ENCODE data around the gene KCNT1.

KCNT1 gene

DNA sequence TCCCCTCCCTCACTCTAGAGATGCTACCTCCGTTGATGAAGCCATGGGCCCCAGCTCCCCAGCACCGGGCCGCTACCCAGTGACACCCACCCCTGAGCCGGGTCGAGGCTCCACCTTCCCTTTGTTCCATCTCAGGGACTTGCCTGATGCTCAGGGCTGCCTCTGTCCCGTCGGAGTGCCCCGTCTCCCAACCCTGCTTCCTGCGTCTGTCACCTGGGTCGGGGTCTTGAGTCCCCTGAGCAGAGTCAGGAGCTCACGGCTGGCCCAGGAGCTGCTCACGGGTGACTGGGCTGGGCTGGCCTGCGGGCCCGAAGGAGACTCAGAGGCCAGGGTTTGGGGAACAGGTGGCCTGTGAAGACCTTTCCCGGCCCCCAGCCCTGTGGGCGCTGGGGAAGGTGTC is 85.3 kb downstream of the KCNT1 start:
- no peak for DNase-seq

DNA sequence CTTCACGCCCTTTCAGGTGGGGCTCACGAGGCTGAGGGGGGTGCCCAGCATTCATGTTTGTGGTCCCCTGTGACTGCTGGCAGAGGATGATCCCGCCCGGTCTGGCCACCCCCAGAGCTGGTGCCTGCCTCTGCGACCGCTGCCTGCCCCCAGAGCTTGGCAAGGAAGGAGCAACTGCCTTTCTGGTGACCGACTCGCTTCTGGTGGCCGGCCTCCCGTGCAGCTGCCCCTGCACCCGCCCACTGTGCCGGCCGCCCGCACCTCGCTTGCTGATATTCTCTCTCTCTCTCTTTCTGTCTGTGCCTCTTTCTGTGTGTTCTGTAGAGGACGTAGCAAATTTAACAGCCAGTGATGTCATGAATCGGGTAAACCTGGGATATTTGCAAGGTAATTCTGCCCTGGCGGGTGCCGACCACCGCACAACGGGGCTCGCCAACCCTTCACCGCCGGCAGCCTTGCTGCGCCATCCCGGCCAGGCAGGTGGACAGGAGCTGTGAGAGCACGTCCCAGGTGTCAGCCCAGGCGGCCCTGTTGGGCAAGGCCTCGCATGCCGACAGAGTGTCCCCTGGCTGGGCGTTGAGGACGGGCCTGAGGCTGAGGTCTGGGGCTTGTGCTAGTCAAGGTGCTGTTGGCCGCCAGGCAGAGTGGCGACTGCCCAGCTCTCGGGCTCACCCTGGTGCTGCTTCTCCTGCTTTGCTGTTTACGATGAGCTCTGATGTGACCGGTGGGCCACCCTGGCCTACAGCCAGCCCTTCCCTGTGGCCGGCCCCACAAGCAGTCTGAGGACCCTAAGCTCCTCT is 86.0 kb downstream of the KCNT1 start:
- DNase-seq = no peak

DNA sequence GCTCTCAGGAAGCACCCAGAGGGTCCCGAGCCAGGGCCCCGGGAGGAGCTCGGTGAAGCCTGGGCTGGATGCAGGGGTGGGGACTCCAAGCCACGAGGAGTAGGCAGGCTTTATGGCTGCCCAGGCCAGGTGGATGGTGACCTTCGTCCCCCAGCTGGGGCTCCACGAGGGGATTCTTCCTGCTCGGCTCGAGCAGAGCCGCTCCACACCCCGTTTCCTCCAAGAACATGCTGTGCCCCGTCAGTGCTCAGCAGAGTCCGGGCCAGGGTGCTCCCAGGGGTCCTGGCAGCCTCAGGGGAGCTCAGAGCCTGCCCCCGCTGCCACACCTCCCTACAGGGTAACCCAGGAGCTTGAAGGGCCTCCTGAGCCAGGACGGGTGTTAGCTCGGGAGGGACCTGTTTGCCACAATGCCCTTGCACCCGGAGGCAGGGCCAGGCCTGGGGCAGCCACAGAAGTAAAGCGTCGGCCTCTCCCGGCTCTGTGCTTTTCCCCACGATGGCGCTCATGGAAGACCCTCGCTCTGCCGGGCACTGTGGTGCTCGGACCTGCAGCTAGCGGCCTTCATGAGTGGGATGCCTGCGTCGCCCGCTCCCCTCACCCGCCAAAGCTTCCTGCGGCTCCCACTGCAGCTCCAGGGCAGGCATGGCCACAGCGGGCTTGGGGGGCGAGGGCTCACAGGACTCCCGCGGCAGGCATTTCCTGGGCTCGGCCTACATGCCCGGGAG is 86.8 kb downstream of the KCNT1 start:
- no peak for DNase-seq

DNA sequence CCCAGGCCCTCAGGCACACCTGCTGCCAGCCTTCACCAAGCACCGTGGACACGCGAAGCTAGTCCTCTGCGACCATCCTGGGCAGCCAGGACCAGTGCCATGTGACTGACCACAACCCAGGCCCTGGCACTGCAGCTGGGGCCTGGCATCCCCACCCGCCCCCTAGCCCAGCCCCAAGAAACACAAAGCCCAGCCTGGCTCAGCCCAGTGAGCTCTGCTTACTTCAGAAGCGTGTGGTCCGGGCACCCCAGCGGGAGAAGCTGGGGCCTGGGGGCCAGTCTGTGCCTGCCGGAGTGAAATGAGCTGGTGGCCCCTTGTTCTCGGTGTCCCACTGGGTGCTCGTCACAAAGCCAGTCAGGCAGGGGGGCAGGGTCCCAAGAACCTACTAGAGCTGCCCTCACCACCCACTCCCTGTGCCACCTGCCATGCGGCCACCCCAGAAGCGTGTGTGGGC is 87.9 kb downstream of the KCNT1 start:
- DNase-seq = no peak

DNA sequence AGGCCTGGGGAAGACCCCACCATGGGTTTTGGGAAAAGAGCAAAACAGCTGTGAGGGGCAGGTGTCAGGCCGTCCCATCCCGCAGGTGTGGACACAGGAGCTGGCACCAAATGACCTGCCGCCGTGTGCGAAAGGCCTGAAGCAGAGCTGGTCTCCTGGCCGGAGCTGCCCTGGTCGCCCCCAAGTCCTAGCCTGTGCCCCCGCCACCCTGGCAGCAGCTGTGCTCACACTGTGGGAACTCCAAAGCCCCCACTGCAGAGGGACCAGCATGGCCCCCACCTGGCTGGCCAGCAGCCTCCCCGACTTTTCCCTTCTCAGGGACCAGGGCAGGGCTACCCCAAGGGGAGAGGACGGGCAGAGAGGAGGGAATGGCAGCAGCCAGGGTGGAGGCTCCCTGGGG is 88.4 kb downstream of the KCNT1 start:
- DNase-seq = no peak

DNA sequence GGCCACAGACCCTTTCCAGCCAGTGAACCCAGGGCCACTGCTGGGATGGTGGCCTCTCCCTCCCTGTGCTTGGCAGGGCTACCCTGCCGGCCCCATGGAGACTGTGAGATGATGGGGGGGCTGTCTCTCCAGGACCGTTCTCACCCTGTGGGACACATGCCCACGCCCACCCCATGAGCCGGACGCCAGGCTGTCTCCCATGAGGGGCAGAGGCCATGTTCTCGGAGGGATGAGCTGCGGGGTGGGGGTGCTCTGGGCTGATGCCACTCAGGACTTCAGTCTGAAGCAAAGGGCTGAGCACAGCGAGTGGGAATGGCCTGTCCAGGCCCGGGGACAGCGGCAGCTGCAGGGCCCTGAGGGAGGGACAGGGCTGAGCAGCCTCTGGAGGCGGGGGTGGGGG is 88.9 kb downstream of the KCNT1 start:
- DNase-seq = no peak

DNA sequence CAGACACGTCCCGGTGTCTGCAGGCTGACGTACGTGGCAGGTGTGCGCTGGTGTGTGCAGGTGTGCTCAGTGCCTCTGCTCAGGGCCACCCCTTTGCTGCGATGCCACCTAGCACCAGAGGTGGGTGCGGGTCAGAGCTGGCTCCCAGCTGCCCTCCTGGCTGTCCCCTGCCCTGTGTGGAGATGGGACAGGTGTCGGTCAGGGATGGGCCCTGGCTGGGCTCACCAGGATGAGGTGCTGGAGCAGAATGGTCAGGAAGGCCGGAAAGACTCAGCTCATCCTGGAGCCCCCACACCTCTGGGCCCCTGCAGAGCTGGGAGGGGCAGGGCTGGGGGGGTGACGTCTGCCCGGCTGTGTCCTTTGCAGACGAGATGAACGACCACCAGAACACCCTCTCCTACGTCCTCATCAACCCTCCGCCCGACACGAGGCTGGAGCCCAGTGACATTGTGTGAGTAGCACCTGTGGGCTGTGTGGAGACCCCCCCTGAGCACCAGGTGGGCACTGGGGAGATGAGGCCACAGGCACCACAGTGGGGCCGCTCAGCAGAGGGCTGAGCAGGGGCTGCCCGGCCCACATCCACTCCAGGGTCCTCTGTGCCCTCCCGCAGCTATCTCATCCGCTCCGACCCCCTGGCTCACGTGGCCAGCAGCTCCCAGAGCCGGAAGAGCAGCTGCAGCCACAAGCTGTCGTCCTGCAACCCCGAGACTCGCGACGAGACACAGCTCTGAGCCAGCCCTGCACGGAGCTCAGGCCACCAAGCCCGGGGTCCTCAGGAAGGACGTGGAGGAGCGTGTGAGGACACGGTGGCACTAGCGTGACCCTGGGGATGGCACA is 89.7 kb downstream of the KCNT1 start:
- DNase-seq = no peak

DNA sequence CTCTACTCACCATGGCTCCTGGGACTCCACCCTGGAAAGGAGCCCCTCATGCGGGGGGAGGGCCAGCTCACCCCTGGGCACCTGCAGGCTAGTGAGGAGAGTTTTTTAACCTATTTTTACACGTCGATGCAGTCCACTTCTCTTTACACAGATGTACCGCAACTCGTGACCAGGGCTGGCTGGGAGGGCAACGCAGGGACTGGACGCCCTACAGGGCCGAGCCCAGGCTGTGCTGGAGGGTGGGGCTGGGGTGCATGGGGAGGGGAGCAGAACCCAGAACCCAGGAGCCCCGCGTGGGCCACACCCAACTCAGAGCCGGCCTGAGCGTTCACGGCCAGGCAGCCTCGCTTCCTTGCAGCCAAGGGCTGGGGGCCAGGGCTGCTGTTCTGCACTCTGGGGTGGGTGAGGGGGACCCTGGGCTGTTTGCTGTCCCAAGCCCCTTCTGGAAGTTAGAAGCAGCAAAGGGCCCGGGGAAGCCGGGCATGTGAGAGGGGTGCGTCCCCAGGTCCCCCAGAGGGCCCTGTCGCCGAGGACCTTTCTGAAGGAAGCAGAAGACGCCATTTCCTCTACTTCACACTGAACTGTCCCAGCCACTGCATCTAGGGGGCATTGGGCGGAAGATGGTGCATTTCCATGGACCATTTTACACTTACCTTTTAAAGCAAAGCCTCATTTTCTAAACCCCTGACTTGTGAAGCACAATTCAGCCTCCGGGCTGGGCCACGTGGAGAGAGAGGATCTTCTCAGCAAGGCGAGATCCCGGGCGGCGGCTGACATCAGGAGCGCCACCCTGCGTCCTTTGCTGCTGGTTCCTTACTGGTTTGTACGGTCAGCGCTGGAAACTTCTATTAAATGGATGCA is 90.5 kb downstream of the KCNT1 start:
- DNase-seq = no peak

DNA sequence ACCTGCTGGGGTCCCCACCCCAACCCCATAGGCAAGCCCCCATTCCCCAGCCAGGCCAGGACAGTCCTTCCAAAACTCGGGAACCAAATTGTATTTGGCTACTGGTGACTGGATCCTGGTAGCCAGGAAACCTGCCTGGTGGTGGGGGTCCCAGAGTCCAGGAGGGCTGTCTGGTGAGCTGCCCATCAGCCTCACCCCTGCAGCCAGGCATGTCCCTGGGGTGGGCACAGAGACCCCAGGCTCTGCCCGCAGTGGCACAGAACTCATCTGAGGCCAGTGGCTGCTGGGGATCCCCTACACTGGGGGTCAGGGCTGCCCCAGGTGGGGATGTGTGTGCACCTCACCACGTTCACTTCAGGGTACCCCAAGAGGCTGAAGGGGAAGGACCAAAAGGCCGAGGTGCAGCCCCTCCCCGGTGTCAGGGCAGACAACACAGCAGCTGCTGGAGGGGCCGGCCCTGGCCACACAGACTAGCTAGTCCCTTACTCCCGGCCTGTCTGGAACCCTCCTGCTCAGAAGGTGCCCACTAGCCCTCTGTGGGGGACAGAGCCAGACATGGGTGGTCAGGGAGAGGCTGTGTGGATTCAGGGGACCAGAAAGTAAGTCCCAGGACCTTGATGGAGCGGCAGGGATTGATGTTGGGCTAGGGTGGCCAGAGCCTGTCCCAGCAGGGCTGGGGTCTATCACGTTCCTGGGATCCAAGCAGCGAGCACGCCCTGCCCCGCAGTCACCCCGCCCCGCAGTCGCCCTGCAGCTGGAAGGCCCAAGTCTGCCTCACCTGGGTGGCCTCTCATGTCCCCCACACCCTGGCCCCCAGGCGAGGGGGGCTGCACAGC is 91.5 kb downstream of the KCNT1 start:
- DNase-seq = no peak

DNA sequence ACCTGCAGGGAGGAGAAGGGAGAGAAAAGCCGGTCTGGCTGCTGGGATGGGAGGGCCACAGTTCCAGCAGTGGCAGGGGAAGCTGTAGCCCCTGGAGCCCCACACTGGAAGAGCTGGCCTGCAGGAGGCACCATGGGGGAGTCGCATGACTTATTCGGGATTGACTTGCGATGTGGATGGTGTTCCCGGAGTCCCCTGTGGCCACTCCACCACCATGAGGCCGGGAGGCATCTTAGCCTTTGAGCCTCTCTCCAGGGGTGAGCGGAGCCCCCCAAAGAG is 92.0 kb downstream of the KCNT1 start:
- DNase-seq = no peak

DNA sequence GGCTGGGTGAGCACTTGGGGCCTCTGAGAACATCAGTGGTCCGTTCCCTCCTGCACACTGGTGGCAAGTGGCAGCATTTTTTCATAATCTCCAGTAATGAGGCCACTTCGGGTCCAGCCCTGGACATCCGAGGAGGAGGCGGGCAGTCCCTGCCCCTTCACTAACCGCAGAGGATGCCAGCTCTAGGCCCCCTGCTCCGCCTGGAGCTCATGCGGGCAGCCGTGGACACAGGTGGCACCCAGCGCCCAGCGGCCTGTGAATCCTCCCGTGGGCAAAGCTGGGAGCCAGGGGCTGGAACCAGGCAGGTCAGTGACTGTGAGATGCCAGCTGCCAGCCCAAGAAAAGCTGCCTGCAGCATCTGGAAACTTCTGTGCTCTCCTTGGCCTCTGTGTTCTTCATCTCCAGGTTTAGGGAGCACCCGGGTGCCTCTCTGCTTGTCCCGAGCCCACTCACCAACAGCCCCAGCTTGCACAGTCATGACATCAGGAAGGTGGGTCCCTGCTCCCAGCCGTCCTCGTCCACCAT is 92.4 kb downstream of the KCNT1 start:
- DNase-seq = no peak

DNA sequence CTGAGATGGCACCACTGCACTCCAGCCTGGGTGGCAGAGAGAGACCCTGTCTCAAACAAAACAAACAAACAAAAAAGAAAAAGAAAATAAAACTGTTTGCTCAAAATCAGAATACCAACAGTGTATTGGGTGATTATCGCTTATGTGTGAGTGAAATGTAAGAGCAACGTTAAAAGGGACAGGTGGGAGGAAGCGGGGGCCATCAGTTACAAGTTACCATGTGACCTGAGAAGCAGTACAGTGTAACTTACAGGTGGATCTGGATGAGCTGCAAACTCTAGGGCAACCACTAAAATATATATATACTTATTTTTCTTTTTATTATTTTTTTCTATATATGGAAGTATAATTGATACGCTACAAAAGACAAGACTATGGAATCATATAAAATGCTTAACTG is 93.4 kb downstream of the KCNT1 start:
- DNase-seq = no peak

DNA sequence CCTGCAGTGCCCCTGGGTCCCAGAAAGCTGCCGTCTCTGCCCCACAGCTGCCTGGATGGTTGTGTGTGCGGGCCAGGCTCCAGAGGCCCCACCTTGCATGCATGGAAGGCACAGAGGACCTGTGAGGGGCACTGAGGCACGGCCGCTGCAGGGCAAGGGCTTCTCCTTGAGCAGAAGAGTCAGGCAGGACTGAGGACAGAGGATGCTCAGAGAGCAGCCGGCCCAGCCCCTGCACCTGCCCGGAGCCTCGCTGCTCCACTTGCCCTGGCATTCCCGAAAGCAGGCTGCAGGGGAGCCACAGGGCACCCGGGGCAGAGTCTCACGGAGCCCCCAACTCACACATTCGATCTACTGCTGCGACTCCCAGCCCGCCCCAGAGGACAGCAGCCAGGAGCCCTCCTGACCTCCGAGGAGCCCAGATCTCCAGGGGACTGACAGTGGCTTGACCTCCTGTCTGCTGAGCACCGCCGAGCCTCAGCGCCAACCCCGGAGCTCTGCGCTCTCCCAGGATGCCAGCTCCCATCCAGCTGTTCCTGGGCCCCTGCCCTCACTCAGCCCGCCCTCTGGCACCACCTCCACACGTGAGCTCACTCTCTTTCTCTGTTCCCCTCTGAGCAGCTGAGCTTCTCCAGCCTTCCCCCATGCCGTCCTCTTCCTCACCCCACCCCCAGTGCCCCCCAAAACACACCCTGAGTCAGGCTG is 95.0 kb downstream of the KCNT1 start:
- DNase-seq = no peak

DNA sequence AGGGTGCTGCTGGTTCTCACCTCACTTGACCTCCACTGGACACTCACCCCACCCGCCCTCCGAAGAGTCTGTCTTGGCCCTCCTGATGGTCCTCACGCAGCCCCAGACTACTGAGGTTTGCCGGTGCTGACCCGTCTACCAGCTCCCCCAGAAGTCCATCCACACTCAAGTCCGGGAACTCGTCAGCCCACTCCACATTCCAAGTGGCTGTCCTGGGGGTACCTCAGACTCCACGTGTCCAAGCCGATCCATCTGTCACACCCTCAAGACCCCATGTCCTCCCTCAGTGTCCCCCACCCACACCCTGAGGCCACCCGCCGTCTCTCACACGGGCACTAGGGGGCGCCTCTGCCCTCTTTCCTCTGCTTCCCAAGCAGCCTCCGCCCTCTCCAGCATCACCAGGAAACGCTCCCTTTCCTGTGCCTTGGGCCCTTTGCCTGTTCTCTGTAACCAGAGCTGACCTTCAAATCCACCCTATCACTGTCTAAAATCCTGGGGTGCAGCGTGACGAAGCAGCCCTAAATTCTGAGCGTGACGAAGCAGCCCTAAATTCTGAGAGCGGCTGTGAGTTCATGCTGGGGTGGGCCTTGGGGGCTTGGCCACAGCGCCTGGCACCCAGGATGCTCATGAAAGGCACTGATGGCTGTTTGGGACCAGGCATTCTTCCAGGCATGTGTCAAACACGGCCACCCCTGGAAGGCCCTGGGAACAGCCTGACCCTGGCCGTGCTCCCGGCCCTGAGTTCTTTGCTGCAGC is 95.7 kb downstream of the KCNT1 start:
- DNase-seq = no peak

DNA sequence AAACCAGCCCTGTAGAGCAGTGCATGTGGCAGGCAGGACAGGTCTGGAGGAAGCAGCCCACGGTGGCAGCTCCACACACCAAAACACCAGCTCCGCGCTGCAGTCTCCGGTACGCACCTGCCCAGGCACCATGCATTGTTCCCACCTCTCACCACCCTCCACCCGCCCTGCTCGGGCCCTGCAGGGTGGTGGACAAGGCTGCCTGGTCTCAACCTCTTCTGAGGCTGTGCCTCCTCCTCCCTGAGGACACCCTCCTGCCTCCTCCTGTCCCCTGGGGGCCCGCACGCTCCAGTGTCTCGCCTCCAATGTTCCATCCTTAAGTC is 96.2 kb downstream of the KCNT1 start:
- DNase-seq = no peak

DNA sequence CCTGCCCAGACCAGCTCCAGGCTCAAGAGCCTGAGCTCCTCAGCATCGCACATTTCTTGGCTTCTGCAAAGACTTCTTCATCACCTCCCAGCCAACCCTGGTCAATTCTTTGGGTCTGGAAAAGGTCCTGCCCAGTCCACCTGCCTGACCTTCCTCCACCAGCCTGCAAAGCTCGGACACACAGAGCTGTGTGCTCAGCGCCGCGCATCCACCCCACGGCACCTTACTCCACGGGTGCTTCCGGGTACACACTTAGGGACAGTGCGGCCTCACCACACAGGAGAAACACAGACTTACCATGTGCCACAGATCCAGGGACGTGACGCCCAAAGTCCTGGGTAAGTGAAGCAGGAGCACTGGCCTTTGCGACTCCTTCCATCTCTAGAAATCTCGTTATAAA is 97.3 kb downstream of the KCNT1 start:
- DNase-seq = no peak

DNA sequence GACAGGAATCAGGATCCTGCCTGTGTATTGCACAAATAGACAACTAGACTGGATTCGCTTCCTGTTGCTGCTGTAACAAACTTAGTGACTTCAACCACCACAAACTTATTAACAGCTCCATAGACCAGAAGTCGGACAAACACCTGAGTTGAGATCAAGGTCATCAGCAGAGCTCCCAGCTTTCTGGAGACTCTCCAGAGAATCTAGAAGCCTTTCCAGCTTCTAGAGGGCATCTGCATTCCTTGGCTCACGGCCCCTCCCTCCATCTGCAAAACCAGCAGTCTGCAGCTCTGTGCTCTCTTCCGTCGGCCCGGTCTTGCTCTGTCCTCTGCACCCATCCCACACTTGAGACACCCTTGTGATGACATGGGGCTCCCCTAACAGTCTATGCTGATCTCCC is 99.1 kb downstream of the KCNT1 start:
- no peak for DNase-seq

DNA sequence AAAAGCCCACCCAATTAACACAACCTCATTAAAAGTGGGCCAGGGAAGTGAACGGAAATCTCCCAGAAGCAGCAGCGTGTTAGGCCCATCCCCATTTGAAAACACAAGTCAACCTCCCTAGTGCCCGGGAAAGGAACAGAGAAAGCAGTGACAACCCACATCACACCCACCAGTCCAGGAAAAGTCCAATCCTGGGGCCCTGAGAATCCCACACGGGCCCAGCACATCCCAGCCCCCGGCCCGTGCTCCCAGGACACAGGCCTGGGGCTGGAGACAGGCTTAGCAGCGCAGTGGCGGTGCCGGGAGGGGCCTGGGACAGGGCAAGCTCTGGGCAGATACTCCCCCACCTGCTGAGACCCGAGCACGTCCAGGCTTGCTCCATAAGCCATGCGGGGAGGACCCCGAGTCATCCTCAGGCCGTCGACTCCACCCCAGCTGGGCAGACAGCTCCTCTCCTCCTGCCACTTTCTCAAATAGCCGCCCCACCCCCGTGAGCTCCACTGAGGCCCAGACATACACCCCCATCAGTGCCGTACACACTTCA is 101.0 kb downstream of the KCNT1 start:
- no peak for DNase-seq

DNA sequence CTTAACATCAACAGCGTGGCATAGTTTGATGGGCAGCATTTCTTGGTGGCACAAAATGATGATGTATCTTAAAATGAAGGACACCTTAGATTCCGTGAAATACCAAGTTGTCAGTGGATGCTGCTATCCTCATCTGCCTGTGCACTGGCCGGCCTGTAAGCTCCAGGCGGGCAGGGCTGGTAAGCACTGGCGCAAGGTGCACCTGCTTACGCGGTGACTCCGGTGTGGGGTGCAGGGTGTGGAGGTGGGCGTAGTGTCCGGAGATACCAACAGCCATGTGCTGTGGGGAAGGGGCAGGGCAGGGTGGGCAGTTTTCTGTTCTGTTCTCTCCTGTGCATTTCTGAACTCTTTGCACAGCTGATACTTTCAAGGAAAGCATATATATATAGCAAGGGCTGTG is 101.5 kb downstream of the KCNT1 start:
- DNase-seq = no peak

All from activated naive CD4-positive, alpha-beta T cell (primary cell).